Sigmoid colon (tissue), 7 donors: ENCODE measurements around the gene KTN1. TPM values are rescaled to one million over a fixed set of nuclear protein-coding genes. Genes with fewer than 3 reads are reported as not detected.

Source experiments
- DNase-seq: peaks from one replicate; pipeline ENCODE4 v3.0.0-alpha.2; 2019
- H3K27ac ChIP-seq, 4 donors: fragments of 200-600 bp; sonication (generic); one replicate each; pipeline ENCODE4 v1.5.1; 2016 to 2019; ENCODE audit warnings: mild to moderate bottlenecking in 1 of 4
- H3K27me3 ChIP-seq, 3 donors: fragments of 200-600 bp; sonication (generic); one replicate each; pipeline ENCODE4 v1.5.1; 2019; ENCODE audit warnings: mild to moderate bottlenecking in 1 of 3
- H3K36me3 ChIP-seq, 4 donors: fragments of 200-600 bp; sonication (generic); one replicate each; pipeline ENCODE4 v1.5.1; 2016 to 2019
- H3K4me1 ChIP-seq, 4 donors: fragments of 200-600 bp; sonication (generic); one replicate each; pipeline ENCODE4 v1.5.1; 2017 to 2019
- H3K4me3 ChIP-seq, 4 donors: fragments of 200-600 bp; sonication (generic); one replicate each; pipeline ENCODE4 v1.5.1; 2017 to 2019; ENCODE audit warnings: mild to moderate bottlenecking in 2 of 4, moderate library complexity in 1 of 4
- H3K9me3 ChIP-seq, 4 donors: fragments of 200-600 bp in 3 of 4; sonication (generic) in 3 of 4; one replicate each; pipeline versions ENCODE4 v1.5.1 to v1.6.1; 2013 to 2019
- EP300 ChIP-seq, 4 donors: sonication (generic); formaldehyde crosslinking; IDR thresholded peaks; one replicate each; pipeline ENCODE4 v1.6.1; 2017; ENCODE audit warnings: antibody characterized with exemption in 4 of 4
- POLR2A ChIP-seq, 2 donors: fragments of 450-650 bp; IDR thresholded peaks; one replicate each; pipeline ENCODE4 v1.6.1; 2016; ENCODE audit warnings: antibody characterized with exemption in 2 of 2, mild to moderate bottlenecking in 2 of 2, moderate library complexity in 2 of 2
- POLR2AphosphoS5 ChIP-seq, 4 donors: sonication (generic); formaldehyde crosslinking; IDR thresholded peaks; one replicate each; pipeline ENCODE4 v1.6.1; 2017; ENCODE audit warnings: antibody characterized with exemption in 4 of 4
- WGBS, 2 donors: extraction: QIAGEN DNeasy Blood & Tissue Kit; methylation state at CpG; one replicate each; pipeline ENCODE4 v1.1.7; 2013; 5-methylcytosine and 5-hydroxymethylcytosine counted together
- intact Hi-C: fragments of 100-400 bp; cut with DNase I; formaldehyde crosslinking; loops from one replicate; pipeline ENCODE4 v1.15.1; 2023
- polyA plus RNA-seq, 3 donors: library from polyadenylated mRNA; stranded (reverse); fragments of 200-250 nt; gene quantifications; one replicate each; pipeline ENCODE4 v1.2.3, GENCODE V29; 2013
- total RNA-seq, 4 donors: library from RNA; depleted of rRNA; stranded (reverse); fragments of >200 nt; gene quantifications; one replicate each; pipeline ENCODE4 v1.1.0, GENCODE V29; 2016
- TF ChIP-seq, protein P1 (sequence below), 4 experiments: fragments of 450-650 bp in 3 of 4; fragments of 200-600 bp in 1 of 4; IDR thresholded peaks; one replicate each; pipeline ENCODE4 v1.5.1; 2016 to 2019; ENCODE audit warnings: antibody characterized with exemption in 4 of 4, mild to moderate bottlenecking in 3 of 4, moderate library complexity in 2 of 4
- donor health status: healthy with polysubstance abuse.
- donor health status: Bipolar disorder and iron deficiency.
- donor health status: healthy.

The KTN1 gene
- total and polyA plus RNA-seq, 7 donors: 67.3 to 174 (median 120) TPM

GRCh38 chr14:55671641-55672040 lies 91.6 kb downstream of the KTN1 start:
- WGBS, 2 donors: 91% methylated on average over 2 of the region's 2 CpGs
- Histone ChIP-seq H3K27ac (no peak overlapping the region), H3K4me3 (no peak overlapping the region), H3K9me3 (no peaks in the 10 kb centered on the region), H3K36me3 (peaks cover 0 to 70% (median 12%) of the 10 kb centered on the region in 4 donors), H3K4me1 (no peaks in the 10 kb centered on the region), H3K27me3 (no peaks in the 10 kb centered on the region)
- intact Hi-C loops: no loop called here
- no peak for DNase-seq
- TF ChIP-seq POLR2A (IDR thresholded peaks at IDR 0.05) (no peak), POLR2AphosphoS5 (IDR thresholded peaks at IDR 0.05) (no peak)

DNA sequence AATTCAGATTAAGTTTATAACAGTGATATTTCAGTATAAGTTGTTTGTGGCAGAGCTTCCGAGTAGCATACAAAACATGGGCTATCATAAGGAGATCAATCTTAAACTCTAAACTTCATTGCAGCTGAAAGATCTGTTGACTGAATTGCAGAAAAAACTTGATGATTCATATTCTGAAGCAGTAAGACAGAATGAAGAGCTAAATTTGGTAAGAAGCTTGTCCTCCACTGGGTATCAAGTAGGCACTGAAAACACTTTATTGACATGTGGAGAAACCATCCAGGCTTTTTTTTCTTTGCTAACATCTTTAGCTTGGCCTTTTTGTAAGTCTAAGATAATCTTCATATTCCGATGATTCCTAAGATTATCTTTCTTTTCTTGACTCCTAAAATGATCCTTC lies 93.0 kb downstream of the KTN1 start:
- DNase-seq: no peak
- peaks cover 0 to 75% (median 14%) of the 10 kb centered on the region in 4 donors for H3K36me3 ChIP-seq
- TF ChIP-seq, protein P1, sequence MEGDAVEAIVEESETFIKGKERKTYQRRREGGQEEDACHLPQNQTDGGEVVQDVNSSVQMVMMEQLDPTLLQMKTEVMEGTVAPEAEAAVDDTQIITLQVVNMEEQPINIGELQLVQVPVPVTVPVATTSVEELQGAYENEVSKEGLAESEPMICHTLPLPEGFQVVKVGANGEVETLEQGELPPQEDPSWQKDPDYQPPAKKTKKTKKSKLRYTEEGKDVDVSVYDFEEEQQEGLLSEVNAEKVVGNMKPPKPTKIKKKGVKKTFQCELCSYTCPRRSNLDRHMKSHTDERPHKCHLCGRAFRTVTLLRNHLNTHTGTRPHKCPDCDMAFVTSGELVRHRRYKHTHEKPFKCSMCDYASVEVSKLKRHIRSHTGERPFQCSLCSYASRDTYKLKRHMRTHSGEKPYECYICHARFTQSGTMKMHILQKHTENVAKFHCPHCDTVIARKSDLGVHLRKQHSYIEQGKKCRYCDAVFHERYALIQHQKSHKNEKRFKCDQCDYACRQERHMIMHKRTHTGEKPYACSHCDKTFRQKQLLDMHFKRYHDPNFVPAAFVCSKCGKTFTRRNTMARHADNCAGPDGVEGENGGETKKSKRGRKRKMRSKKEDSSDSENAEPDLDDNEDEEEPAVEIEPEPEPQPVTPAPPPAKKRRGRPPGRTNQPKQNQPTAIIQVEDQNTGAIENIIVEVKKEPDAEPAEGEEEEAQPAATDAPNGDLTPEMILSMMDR (IDR thresholded peaks at IDR 0.05): no peak
- no peak for TF ChIP-seq EP300 (IDR thresholded peaks at IDR 0.05)
- TF ChIP-seq POLR2A (IDR thresholded peaks at IDR 0.05): no peak
- no peak for TF ChIP-seq POLR2AphosphoS5 (IDR thresholded peaks at IDR 0.05)
- no peaks in the 10 kb centered on the region for H3K4me1 ChIP-seq
- no peak overlapping the region for H3K4me3 ChIP-seq
- H3K9me3 ChIP-seq: no peaks in the 10 kb centered on the region
- no peak overlapping the region for H3K27ac ChIP-seq
- intact Hi-C loops: no loop called here
- 77 to 96% methylated on average over 2 of the region's 2 CpGs for WGBS, 2 donors
- no peaks in the 10 kb centered on the region for H3K27me3 ChIP-seq

GRCh38 chr14:55681096-55681495 lies 101.1 kb downstream of the KTN1 start:
- TF ChIP-seq, protein P1 (IDR thresholded peaks at IDR 0.05): no peak
- no peak for TF ChIP-seq POLR2AphosphoS5 (IDR thresholded peaks at IDR 0.05)
- TF ChIP-seq POLR2A (IDR thresholded peaks at IDR 0.05): no peak
- no peak for TF ChIP-seq EP300 (IDR thresholded peaks at IDR 0.05)
- H3K27me3 ChIP-seq: no peaks in the 10 kb centered on the region
- intact Hi-C loops: no loop called here
- H3K4me1 ChIP-seq: no peaks in the 10 kb centered on the region
- H3K36me3 ChIP-seq: peaks cover 0 to 93% (median 23%) of the 10 kb centered on the region in 4 donors
- no peak overlapping the region for H3K4me3 ChIP-seq
- no peak overlapping the region for H3K27ac ChIP-seq
- 98% methylated on average over 2 of the region's 2 CpGs for WGBS, 2 donors
- no peaks in the 10 kb centered on the region for H3K9me3 ChIP-seq
- no peak for DNase-seq

DNA sequence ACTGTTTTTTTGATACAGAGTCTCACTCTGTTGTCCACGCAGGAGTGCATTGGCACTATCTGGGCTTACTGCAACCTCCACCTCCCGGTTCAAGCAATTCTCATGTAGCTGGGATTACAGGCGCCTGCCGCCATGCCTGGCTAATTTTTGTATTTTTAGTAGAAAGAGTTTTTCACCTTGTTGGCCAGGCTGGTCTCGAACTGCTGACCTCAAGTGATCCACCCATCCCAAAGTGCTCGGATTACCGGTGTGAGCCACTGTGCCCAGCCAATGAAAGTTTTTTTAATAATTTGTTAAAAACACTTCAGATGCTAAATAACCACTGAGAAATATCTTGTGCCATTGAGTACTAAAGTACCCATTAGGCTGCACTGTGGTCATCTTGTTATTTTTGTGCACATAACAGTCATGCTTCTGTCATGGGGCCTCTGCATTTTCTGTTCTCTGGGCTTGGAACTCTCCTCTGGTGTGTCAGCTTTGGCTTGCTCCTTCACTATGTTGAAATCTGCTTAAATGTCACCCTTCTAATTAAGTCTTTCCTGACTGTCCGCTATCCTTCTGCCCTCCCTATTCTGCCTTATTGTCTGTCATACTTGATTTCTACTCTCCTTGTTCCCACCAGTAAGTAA lies 105.1 kb downstream of the KTN1 start:
- H3K9me3 ChIP-seq: no peaks in the 10 kb centered on the region
- H3K27me3 ChIP-seq: no peaks in the 10 kb centered on the region
- H3K36me3 ChIP-seq: peaks cover 0 to 67% (median 10%) of the 10 kb centered on the region in 4 donors
- DNase-seq: no peak
- 93 to 98% methylated on average over 8 of the region's 8 CpGs for WGBS, 2 donors
- no peak overlapping the region for H3K27ac ChIP-seq
- H3K4me3 ChIP-seq: no peak overlapping the region
- intact Hi-C loops: no loop called here
- TF ChIP-seq, protein P1 (IDR thresholded peaks at IDR 0.05): no peak
- no peak for TF ChIP-seq POLR2AphosphoS5 (IDR thresholded peaks at IDR 0.05)
- no peaks in the 10 kb centered on the region for H3K4me1 ChIP-seq

GRCh38 chr14:55686713-55687112 lies 106.7 kb downstream of the KTN1 start:
- H3K27me3 ChIP-seq: no peaks in the 10 kb centered on the region
- intact Hi-C loops: no loop called here
- 83 to 91% methylated on average over 7 of the region's 7 CpGs for WGBS, 2 donors
- no peaks in the 10 kb centered on the region for H3K9me3 ChIP-seq
- H3K4me3 ChIP-seq: no peak overlapping the region
- no peaks in the 10 kb centered on the region for H3K4me1 ChIP-seq
- peaks cover 0 to 50% (median 8%) of the 10 kb centered on the region in 4 donors for H3K36me3 ChIP-seq
- TF ChIP-seq, protein P1 (IDR thresholded peaks at IDR 0.05): no peak
- TF ChIP-seq POLR2A (IDR thresholded peaks at IDR 0.05): no peak
- peak in 1 of 4 donors; percentile 12 for TF ChIP-seq POLR2AphosphoS5 (IDR thresholded peaks at IDR 0.05)
- TF ChIP-seq EP300 (IDR thresholded peaks at IDR 0.05): no peak
- H3K27ac ChIP-seq: no peak overlapping the region
- DNase-seq: no peak
